Peyer's patch (tissue), 4 donors: ENCODE data around the gene DGKQ. TPM values are rescaled to one million over a fixed set of nuclear protein-coding genes. Genes with fewer than 3 reads are reported as not detected.

Source experiments
- DNase-seq, 3 donors: peaks; one replicate each; pipeline ENCODE4 v3.0.0-alpha.2; 2017 to 2019
- H3K27ac ChIP-seq, 4 donors: fragments of 200-600 bp; sonication (generic); one replicate each; pipeline ENCODE4 v1.5.1; 2016 to 2019
- H3K27me3 ChIP-seq, 2 donors: fragments of 200-600 bp; sonication (generic); one replicate each; pipeline ENCODE4 v1.5.1; 2019
- H3K36me3 ChIP-seq, 3 donors: fragments of 200-600 bp; sonication (generic); one replicate each; pipeline ENCODE4 v1.5.1; 2016 to 2019
- H3K4me1 ChIP-seq, 4 donors: fragments of 200-600 bp; sonication (generic); one replicate each; pipeline ENCODE4 v1.5.1; 2016 to 2019
- H3K4me3 ChIP-seq, 4 donors: fragments of 200-600 bp; sonication (generic); 1 replicate in 3 of 4; 2 replicates in 1 of 4; pipeline ENCODE4 v1.5.1; 2016 to 2019; ENCODE audit warnings: mild to moderate bottlenecking in 1 of 4
- H3K9me3 ChIP-seq, 4 donors: fragments of 200-600 bp; sonication (generic); one replicate each; pipeline ENCODE4 v1.5.1; 2016 to 2019; ENCODE audit warnings: mild to moderate bottlenecking in 1 of 4
- POLR2A ChIP-seq, 2 donors: fragments of 450-650 bp; IDR thresholded peaks; one replicate each; pipeline ENCODE4 v1.5.1; 2017; ENCODE audit warnings: antibody characterized with exemption in 2 of 2, mild to moderate bottlenecking in 2 of 2, moderate library complexity in 2 of 2
- total RNA-seq, 4 donors: library from RNA; depleted of rRNA; stranded (reverse); fragments of >200 nt; gene quantifications; one replicate each; pipeline ENCODE4 v1.1.0, GENCODE V29; 2016
- TF ChIP-seq, protein P1 (sequence below), 6 experiments: fragments of 450-650 bp in 4 of 6; fragments of 200-600 bp in 2 of 6; sonication (generic) in 1 of 6; IDR thresholded peaks; one replicate each; pipeline ENCODE4 v1.5.1; 2017 to 2019; ENCODE audit warnings: antibody characterized with exemption in 6 of 6, mild to moderate bottlenecking in 3 of 6, moderate library complexity in 1 of 6

The DGKQ gene
- total RNA-seq, 4 donors from 2014 or later: 32.2 to 119 (median 101) TPM

DNA sequence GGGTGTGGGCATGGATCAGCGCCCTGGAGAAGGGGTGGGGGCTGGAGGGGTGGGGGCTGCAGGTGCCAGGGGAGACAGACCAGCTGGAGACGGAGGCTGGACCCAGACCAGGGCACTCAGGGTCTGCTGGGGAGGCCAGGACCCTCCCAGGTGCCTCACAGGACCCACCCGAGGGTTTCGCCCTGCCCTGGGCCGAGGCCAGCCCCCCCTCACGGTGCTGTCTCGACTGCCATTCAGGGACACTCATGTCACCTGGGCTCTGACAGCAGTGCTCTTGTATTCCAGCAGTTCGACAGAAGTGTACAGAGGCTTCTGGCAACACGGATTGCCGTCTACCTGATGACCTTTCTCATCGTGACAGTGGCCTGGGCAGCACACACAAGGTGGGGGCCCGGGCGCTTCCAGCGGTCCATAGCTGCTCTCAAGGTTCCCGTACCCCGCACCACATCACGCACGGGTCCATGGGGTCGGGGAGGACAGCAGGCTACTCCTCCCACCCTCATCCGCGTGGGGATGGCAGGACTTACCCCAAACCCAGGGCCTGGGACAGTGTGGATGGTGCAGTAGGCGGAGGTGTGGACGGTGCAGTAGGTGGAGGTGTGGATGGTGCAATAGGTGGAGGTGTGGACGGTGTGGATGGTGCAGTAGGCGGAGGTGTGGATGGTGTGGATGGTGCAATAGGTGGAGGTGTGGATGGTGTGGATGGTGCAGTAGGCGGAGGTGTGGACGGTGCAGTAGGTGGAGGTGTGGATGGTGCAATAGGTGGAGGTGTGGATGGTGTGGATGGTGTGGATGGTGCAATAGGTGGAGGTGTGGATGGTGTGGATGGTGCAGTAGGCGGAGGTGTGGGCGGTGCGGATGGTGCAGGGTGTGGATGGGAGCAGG is 23.0 kb downstream of the DGKQ start:
- no peaks in the 10 kb centered on the region for H3K9me3 ChIP-seq
- no peak overlapping the region for H3K27ac ChIP-seq
- H3K27me3 ChIP-seq: no peaks in the 10 kb centered on the region
- no peak overlapping the region for H3K4me3 ChIP-seq
- no peak for TF ChIP-seq POLR2A (IDR thresholded peaks at IDR 0.05)
- TF ChIP-seq, protein P1, sequence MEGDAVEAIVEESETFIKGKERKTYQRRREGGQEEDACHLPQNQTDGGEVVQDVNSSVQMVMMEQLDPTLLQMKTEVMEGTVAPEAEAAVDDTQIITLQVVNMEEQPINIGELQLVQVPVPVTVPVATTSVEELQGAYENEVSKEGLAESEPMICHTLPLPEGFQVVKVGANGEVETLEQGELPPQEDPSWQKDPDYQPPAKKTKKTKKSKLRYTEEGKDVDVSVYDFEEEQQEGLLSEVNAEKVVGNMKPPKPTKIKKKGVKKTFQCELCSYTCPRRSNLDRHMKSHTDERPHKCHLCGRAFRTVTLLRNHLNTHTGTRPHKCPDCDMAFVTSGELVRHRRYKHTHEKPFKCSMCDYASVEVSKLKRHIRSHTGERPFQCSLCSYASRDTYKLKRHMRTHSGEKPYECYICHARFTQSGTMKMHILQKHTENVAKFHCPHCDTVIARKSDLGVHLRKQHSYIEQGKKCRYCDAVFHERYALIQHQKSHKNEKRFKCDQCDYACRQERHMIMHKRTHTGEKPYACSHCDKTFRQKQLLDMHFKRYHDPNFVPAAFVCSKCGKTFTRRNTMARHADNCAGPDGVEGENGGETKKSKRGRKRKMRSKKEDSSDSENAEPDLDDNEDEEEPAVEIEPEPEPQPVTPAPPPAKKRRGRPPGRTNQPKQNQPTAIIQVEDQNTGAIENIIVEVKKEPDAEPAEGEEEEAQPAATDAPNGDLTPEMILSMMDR (IDR thresholded peaks at IDR 0.05): no peak
- peaks cover 0 to 11% (median 0%) of the 10 kb centered on the region in 3 donors for H3K36me3 ChIP-seq
- no peaks in the 10 kb centered on the region for H3K4me1 ChIP-seq
- peak in 2 of 3 donors; percentile 38 for DNase-seq

DNA sequence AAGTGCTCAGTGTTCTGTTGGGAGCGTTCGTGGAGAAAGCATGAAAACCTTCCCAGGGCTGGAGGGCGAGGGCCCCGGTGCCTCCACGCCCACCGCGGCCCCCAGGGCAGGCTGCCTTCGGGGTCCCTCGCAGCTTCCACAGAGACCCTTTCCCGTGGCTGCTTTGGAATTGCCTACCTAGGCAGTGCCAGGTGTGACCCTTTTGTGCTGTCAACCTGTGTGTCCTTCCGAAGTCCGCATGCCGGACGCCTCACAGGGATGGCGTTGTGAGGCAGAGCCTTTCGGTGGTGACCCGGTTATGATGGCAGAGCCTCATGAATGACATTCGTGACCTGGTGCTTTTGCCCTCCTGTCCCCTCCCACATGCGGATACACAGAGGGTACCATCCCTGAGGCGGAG is 23.7 kb downstream of the DGKQ start:
- TF ChIP-seq POLR2A (IDR thresholded peaks at IDR 0.05): no peak
- TF ChIP-seq, protein P1 (IDR thresholded peaks at IDR 0.05): no peak

DNA sequence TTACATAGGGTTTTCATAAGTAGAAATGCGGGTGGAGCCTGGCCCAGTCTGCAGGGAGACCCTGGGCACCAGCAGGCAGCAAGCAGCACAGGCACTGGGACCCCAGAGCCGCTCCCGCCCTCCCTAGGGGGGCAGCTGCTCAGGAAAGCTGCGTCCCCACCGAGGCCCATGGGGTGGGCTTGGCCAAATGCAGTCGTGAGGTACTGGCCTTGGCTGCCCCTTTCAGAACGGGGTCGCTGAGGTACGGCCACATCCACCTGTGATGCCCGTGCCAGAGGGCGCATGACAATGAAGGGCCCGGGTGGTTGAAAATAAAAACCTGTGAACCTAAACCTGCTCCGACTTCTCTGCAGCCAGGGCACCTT is 24.5 kb downstream of the DGKQ start:
- Histone ChIP-seq H3K4me3 (no peak overlapping the region), H3K27me3 (no peaks in the 10 kb centered on the region), H3K9me3 (no peaks in the 10 kb centered on the region), H3K4me1 (no peaks in the 10 kb centered on the region), H3K36me3 (peaks cover 0 to 6% (median 0%) of the 10 kb centered on the region in 3 donors), H3K27ac (no peak overlapping the region)
- TF ChIP-seq, protein P1 (IDR thresholded peaks at IDR 0.05): no peak
- no peak for TF ChIP-seq POLR2A (IDR thresholded peaks at IDR 0.05)
- DNase-seq: peak in 1 of 3 donors; percentile 28

More for the DNA sequence above, 23.7 kb downstream of the DGKQ start:
- H3K36me3 ChIP-seq: peaks cover 0 to 6% (median 0%) of the 10 kb centered on the region in 3 donors
- H3K27ac ChIP-seq: no peak overlapping the region
- no peaks in the 10 kb centered on the region for H3K27me3 ChIP-seq
- peak in 1 of 3 donors; percentile 38 for DNase-seq
- no peaks in the 10 kb centered on the region for H3K4me1 ChIP-seq
- no peaks in the 10 kb centered on the region for H3K9me3 ChIP-seq
- no peak overlapping the region for H3K4me3 ChIP-seq

DNA sequence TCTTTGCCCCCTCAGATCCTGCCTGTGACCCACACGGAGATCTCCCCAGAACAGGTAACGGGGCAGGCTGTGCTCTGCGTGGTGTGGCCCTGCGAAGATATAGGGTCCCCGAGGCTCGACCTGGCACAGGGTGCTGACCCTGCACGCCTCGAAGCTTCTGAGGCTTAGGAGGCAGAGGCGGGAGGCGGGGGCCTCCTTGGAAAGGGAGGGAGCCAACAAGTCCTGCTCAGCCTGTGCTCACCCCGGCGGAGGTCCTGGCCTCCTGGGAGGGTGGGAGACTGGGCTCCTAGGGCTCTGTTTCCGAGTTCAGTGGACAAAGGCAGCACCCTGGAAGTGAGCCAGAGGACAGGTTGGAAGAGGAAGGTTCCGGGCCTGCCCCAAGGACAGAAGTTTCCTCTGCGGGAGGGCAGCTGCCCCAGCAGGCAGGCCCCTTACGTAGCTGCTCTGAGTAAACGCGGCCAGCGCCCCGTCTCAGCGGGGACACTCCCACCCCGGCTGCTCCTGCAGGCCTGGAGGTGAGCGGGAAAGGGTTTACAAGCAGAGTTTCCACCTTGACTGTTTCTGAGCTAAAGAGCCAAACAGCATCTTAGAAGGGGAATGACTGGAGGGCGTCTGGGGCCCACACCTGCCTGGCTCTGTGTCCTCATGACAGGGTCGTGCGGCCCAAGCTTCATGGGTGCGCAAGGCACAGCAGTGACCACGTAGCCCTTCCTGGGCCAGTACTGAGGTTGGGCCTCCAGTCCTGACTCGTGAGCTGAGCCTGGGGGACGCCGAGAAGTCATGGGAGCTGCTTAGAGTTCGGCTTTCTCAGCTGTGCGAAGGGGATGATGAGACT is 25.1 kb downstream of the DGKQ start:
- Histone ChIP-seq H3K36me3 (peaks cover 0 to 4% (median 0%) of the 10 kb centered on the region in 3 donors), H3K4me1 (no peaks in the 10 kb centered on the region), H3K4me3 (no peak overlapping the region), H3K27me3 (no peaks in the 10 kb centered on the region), H3K9me3 (no peaks in the 10 kb centered on the region), H3K27ac (no peak overlapping the region)
- peak in 1 of 3 donors; percentile 42 for DNase-seq
- no peak for TF ChIP-seq POLR2A (IDR thresholded peaks at IDR 0.05)
- TF ChIP-seq, protein P1 (IDR thresholded peaks at IDR 0.05): no peak

DNA sequence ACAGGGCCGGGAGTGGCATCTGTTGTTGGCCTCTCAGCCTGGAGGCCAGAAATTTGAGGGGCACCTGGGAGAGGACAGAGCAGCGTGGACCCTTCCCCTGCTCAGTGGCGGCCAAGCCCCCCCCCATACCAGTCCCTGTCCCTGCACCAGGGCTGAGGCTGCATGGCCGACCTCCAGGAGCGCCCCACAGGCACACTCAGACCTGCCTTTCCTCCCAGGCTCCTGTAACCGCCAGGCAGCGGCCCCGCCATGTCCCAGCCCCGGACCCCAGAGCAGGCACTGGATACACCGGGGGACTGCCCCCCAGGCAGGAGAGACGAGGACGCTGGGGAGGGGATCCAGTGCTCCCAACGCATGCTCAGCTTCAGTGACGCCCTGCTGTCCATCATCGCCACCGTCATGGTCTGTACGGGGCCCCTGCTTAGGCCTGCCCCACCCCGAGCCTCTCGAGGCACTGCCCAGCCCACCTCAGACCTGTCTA is 25.8 kb downstream of the DGKQ start:
- H3K4me3 ChIP-seq: no peak overlapping the region
- H3K27ac ChIP-seq: no peak overlapping the region
- TF ChIP-seq POLR2A (IDR thresholded peaks at IDR 0.05): no peak
- TF ChIP-seq, protein P1 (IDR thresholded peaks at IDR 0.05): no peak

More for the DNA sequence above, 25.8 kb downstream of the DGKQ start:
- H3K4me1 ChIP-seq: no peaks in the 10 kb centered on the region
- peak in 1 of 3 donors; percentile 39 for DNase-seq
- no peaks in the 10 kb centered on the region for H3K27me3 ChIP-seq
- H3K9me3 ChIP-seq: no peaks in the 10 kb centered on the region
- H3K36me3 ChIP-seq: no peaks in the 10 kb centered on the region
